ENCODE data around the gene PLSCR2. TPM values are rescaled to one million over a fixed set of nuclear protein-coding genes. Genes with fewer than 3 reads are reported as not detected.
A peak's percentile ranks its signal among the peaks of the same experiment; 100 is the strongest.
"Not testable (repeated sequence)": the region's sequence is repeated elsewhere in the genome, so short reads cannot be mapped to it uniquely, and the experiment has no call there.

Gene PLSCR2, protein sequence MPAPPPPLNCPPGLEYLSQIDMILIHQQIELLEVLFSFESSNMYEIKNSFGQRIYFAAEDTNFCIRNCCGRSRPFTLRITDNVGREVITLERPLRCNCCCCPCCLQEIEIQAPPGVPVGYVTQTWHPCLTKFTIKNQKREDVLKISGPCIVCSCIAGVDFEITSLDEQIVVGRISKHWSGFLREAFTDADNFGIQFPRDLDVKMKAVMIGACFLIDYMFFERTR
- total RNA-seq (ENCODE audit: insufficient read depth, low replicate concordance): not detected

DNA sequence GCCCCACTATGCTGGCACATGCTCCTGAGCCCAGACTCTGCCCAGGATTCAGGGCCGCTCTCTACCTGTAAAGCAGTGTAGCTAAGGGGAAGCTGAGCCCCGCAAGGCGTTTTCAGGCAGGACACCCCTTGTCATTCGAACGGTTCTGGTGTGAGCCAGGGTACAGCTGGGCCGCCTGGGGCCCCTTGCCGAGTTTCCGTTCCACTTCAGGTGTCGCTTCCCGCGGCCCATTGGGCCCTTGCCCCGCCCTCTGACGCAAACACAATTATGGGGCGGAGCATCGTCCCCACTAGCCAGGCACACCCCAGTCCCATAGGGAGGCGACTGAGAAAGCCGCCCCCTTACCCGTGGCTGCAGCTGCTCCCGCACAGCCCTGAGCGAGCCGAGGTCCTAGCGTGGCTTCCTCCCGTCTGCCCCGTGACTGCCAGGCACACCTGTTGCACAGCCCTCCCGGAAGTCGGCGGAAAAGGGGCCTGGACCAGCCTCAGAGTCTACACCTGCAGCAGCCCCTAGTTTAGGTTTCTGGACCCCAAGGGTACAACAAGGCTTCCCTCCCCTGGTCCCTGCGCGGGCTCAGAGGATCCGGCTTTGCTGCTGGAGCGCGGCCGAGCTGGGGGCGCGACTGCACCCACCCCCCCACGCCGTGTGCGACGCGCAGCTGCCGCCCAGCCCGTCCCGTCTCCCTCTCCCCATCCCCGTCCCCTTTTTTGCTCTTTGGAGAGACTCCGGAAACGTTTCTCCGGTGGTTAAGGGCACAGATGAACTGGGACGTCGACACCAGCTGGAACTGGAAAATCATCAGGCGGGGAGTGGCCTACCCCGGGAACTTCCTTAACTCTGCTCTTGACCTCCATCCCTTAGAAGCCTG lies at the start of gene PLSCR2:
Gene PLSCR2 (minus strand): TSS at position 412 of the 868 bp plus-strand sequence. CDS start 9,657 bp downstream, outside the sequence.
- DNase-seq (ENCODE audit: low spot score): peak; percentile 41

DNA sequence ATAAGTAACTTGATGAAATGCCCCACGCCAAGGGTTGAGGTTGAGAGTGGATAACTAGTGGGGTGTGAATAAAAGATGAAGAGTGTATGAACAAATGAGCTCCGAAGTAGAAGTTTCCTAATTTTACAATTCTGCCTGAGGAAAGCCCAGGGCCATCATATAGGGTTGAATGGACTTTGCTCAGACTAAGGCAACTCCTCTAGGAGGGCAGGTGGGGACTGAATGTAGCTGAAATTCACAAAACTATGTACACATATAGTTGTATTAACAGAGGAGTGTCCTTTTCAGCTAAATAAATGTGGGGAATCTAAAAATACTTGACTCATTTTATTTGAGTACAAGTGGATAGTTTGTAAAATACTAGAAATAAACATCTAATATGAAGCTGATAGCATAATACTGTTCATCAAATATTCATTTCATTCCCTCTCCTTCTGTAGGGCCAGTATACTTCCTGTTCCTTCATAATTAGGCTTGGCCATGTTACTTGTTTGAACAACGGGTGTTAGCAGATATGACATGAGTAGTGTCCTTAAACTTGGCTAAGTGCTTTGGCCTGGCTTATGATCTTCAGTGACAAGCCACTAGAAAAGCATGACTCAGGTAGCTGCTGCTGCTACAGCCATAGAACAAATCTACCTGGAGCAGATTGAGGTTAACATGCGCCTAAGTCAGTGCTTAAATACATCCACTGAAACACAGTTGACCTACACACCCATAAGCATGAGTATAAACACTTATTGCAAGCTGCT lies 48.5 kb upstream of the PLSCR2 start:
- no peak for DNase-seq (ENCODE audit: low spot score)

DNA sequence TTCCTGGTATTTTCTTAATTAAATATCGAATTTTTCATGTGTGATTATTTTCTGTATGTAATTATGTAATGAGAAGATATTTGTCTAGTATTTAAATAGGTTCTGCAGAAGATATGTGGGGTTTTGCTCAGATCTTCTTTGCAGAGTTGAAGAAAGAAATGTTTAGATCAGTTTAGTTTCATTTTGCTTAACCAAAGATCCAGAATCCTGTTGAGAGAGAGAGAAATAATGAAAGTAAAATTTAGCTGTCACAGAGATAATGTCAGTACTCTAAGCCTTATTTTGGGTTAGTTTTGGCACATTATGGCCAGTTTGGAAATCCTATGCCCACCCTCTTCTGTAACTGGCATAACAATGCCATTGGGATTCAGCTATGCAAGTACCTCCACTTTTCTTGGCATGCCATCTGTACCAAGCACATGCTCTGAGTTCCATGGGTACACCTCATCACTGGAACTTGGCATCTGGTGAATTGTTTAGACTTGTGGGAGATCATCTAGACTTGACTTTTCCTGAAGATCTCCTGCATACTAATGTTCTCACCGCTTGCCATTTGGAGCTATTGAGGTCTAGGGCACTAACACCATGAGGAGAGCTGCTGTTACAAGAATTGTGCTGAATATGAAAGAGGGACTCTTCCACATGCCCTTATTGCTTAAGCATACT lies 44.2 kb upstream of the PLSCR2 start:
- no peak for DNase-seq (ENCODE audit: low spot score)

DNA sequence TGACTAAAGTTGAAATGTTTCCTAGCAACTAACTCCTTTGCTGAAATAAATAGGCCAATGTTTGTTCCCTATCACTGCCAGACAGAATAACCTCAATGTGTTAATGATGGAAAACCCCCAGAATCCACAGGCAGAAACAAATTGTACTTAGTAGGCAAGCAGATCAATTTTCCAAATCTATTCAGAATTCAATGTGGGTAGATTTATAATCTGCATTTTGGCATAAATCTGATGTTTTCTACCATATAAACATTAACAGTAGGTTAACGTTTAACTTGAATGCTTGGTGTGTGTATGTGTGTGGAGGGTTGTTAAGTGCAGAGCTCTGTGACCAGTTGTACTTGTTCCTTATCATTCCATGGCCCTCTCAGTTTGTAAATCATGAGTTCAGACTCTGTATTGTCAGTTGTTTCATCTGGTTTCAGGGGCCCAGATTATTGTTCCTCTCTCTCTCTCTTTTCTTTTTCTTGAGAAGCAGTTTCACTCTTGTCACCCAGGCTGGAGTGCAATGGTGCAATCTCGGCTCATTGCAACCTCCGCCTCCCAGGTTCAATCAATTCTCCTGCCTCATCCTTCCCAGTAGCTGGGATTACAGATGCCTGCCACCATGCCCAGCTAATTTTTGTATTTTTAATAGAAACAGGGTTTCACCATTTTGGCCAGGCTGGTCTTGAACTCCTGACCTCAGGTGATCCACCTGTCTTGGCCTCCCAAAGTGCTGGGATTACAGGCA lies 42.2 kb upstream of the PLSCR2 start:
- DNase-seq (ENCODE audit: low spot score): no peak

DNA sequence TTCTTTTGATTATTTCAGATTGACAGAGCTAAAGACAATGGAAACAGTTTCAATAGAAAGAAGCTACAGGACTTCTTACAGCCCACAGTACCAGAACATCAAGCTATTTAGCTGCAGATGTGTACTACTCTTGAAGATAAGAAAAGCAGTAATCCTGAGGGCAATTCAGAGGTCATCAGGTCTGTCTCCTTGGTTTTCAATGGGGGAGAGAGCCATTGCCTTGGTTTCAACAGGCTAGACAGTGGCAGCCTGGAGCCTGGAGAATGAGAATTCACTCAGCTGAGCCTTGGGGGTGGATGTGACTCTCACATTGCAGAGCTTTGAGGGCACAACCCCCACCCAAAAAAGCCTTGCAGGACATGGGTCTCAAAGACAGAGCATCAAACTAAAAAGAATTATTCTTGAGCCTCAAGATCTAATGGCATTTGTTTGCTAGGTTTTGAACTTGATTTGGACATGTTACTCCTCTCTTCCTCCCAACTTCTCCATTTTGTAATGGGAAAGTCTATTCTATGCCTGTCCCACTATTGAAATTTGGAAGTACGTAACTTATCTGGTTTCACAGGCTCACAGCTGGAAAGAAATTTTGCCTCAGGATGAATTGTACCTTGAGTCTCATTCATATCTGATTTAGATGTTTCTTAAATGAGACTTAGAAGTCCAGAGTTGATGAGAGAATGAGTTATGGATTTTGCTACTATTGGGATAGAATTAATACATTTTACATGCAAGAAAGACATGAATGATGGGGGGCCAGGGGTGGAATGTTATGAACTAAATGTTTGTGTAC lies 38.2 kb upstream of the PLSCR2 start:
- DNase-seq (ENCODE audit: low spot score): no peak

DNA sequence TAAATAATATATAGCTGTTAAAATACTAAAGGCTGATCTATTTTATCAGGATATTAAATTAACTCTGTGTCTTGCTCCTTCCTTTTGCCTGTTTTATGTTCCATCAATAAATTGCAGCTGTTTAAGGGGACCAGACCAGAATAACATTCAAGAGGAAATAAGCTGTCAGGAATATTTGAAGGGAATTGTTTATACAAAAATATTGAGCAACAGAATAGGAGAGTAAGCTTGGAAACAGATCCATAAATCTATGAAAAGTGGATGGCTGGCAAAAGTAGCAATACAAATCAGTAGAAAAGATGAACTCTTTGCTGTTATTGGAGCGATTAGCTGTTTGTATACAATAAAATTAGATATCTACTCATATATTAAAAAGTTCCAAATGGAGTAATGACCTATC lies 36.2 kb upstream of the PLSCR2 start:
- no peak for DNase-seq (ENCODE audit: low spot score)

DNA sequence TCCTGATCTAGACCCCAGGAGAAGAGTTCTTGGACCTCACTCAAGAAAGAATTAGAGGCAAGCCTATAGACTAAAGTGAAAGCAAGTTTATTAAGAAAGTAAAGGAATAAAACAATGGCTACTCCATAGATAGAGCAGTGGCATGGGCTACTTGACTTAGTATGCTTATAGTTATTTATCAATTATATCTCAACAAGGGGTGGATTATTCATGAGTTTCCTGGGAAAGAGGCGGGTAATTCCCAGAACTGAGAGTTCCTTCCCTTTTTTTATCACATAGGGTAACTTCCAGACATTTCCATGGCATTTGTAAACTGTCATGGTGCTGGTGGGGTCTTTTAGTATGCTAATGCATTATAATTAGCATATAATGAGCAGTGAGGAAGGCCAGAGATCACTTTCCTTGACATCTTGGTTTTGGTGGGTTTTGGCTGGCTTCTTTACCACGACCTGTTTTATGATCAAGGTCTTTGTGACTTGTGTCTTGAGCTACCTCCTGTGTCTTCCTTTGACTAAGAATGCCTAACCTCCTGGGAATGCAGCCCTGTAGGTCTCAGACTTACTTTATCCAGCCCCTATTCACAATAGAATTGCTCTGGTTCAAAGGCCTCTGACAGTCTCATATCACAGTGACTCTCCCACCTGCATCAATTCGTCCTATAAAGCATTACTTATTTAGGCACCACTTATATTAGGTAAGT lies 35.3 kb upstream of the PLSCR2 start:
- no peak for DNase-seq (ENCODE audit: low spot score)

DNA sequence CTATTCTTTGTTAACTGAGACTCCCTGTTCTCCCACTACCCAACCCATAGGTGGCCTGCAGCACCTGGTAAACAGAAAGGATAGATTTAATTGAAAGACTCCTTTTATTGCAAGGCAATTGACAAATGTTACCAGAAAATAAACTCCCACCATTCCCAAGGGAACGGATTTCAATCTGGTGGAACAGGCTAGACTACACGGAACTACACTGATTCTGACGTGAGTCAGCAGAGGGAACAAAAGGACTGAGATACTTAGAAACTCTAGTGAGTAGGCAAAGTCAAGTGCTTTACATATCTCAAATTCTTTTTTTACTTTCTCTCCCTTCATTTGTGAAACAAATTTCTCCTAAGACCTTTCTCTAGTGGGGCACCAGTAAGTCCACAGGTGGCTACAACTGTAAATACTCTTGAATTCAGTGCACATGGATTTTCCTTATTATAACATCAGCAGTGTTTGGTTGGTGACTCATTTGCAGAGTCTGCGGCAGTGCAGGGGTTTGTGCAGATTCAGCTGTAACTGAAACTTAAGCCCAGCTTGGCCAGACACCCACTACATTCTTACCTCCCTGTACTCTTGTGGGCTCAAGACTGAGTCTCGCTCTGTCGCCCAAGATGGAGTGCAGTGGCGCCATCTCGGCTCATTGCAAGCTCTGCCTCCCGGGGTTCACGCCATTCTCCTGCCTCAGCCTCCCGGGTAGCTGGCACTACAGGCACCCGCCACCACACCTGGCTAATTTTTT lies 34.3 kb upstream of the PLSCR2 start:
- no peak for DNase-seq (ENCODE audit: low spot score)

DNA sequence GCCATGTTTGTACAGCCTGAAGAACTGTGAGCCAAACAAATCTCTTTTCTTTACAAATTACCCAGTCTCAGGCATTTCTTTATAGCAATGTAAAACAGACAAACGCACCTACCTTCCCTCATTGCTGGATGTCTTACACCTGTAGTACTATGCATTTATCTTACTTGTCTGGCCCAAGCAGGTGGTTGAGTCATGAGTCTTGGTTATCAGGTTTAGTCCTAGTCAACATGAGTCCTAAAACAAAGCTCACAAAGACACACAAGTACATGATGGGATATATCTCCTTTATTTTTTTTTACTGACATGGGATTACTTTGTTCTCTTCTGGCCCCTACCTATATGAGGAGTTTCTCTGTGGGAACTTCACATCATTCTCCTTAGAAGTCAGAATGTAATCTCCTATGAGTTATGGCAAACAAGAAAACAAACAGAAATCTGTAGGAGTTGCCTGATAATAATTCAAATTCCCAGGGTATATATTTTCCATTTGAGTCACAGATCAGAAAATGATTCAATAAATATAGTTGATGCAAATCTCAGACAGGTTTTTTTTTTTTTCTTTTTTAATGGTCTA lies 33.6 kb upstream of the PLSCR2 start:
- DNase-seq (ENCODE audit: low spot score): no peak

DNA sequence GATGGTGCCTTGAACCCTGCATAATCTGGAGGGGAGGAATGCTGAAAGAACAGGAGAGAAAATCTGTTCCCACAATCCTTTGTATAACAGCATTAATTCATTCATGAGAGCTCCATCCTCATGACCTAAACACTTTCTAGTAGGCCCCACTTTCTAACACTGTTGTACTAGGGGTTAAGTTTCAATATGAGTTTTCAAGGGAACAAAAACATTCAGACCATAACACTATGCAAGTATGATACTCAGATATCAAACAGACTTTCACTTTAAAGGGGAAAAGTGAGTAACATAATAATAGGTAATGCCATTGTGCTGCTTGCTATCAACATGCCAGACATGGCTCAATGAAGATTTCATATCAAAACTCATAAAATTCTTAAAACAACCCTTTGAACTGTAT lies 32.4 kb upstream of the PLSCR2 start:
- DNase-seq (ENCODE audit: low spot score): no peak

DNA sequence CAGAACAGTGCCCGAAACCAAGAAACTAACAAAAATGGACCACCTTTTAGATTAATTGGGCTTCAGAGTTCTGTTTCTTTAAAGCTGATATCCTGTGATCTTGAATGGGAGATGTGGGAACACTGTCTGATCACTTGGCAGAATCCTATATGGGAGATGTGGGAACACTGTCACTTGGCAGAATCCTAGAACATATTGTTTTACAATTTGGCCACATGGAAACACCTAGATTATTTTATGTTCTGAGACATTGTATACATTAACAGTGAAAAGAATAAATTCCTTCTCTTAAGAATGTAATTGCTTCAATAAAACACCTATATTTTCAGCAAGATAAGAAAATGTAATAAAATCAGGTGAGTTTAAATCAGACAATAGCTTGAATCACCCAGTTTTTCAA lies 30.3 kb upstream of the PLSCR2 start:
- no peak for DNase-seq (ENCODE audit: low spot score)

DNA sequence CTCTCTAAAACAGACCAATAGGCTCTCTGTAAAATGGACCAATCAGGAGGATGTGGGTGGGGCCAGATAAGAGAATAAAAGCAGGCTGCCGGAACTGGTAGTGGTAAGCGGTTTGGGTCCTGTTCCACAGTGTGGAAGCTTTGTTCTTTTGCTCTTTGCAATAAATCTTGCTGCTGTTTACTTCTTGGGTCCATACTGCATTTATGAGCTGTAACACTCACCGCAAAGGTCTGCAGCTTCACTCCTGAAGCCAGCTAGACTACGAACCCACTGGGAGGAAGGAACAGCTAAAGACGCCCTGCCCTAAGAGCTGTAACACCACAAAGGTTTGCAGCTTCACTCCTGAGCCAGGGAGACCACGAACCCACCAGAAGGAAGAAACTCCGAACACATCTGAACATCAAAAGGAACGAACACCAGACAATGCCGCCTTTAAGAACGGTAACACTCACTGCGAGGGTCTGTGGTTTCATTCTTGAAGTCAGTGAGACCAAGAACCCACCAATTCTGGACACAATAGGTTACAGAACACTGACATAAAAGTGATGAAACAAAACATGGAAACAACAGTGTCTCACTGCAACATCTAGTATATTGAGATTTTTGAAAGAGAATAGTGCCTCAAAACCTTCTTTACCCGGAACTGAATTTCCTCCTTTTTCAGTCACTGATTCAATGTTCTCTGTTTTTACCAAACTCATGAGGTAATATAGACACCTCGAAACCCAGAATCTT lies 28.8 kb upstream of the PLSCR2 start:
- no peak for DNase-seq (ENCODE audit: low spot score)

DNA sequence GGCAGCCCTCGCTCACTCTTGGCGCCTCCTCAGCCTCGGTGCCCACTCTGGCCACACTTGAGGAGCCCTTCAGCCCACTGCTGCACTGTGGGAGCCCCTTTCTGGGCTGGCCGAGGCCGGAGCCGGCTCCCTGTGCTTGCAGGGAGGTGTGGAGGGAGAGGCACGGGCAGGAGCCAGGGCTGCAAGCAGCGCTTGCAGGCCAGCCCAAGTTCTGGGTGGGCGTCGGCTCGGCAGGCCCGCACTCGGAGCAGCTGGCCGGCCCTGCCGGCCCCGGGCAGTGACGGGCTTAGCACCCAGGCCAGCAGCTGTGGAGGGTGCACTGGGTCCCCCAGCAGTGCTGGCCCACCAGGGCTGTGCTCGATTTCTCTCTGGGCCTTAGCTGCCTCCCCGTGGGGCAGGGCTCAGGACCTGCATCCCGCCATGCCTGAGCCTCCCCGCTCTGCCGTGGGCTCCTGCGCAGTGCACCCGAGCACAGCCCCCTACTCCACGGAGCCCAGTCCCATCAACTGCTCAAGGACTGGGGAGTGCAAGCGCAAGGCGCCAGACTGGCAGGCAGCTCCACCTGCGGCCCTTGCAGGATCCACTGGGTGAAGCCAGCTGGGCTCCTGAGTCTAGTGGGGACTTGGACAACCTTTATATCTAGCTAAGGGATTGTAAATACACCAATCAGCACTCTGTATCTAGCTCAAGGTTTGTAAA lies 27.9 kb upstream of the PLSCR2 start:
- DNase-seq (ENCODE audit: low spot score): not testable (repeated sequence)

DNA sequence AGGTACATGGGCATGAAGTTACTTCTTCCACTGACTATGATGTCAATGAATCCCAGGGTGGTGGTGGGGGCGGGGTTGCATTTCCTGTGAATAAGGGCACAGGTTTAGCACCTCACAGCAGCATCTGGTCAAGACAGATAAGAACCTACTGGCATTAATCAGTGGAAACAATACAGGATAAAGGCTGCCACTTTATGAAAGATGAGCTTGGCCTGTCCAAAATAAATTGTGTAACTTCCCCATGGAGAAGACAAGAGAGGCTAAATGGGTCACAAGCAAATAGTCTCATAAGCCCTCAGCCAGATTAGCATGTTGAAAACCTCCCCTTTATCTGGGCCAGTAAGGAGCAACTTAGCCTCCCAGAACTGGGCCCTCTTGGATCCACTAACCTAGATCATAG lies 27.4 kb upstream of the PLSCR2 start:
- DNase-seq (ENCODE audit: low spot score): no peak

DNA sequence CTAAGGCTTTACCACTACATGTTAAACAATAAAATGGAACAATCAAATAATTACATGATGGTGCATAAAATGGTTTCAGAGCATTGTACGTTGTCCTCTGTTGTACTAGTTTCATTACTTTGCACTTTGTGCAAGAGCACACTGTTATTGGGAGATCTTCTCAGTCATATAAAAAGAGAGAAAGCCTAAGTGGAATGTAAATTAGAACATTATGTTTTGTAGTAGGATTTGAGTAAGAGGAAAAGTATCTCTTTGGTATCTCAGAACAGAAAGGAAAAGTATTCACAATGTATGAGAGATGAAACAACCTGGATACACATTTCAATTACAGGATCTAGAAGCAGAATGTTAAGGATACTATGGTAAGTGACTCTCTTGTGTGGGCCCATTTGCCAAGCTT lies 26.9 kb upstream of the PLSCR2 start:
- no peak for DNase-seq (ENCODE audit: low spot score)

DNA sequence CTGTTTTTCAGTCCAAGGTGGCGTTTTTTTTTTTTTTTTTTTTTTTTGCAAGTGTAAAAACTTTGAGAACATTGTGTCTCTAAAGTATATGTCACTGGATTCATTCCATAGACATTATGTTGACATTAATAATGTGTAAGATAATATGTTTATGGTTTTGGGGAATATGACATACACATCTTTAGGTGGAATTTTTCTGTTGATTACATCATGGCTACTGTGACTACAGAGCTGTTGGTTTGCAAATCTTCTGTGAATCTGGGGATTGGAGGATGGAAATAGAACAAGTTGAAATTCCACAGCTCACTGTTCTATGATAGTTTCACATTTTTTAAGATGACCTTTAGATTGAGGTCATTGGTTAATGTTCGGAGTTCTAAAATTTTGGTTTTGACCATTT lies 24.4 kb upstream of the PLSCR2 start:
- no peak for DNase-seq (ENCODE audit: low spot score)

DNA sequence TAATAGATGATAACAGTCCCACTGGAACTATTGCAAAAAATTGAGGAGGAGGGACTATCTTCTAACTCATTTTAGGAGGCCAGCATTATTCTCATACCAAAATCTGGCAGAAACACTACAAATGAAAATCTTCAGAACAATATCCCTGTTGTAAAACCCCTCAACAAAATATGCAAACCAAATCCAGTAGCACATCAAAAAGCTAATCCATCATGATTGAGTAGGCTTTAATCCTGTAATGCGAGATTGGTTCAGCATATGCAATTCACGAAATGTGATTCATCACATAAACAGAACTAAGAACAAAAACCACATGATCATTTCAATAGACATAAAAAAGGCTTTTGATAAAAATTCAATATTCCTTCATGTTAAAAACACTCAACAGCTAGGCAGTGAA lies 23.9 kb upstream of the PLSCR2 start:
- DNase-seq (ENCODE audit: low spot score): no peak

All from umbilical cord (tissue), 2 donors.